Fibroblast of lung (primary cell): ENCODE results near the gene CAPNS2. TPM values are rescaled to one million over a fixed set of nuclear protein-coding genes. Genes with fewer than 3 reads are reported as not detected.

Source experiments
- DNase-seq, 2 donors: peaks; one replicate each; pipeline versions ENCODE4 v3.0.0 to v3.0.0-alpha.2; 2010; ENCODE audit warnings: low read depth in 2 of 2
- H2AFZ ChIP-seq: 2 replicates; pipeline ENCODE4 v1.5.1; 2012; ENCODE audit warnings: low read length, control low read depth, inconsistent platforms
- H3K27ac ChIP-seq: 2 replicates; pipeline ENCODE4 v1.5.1; 2011; ENCODE audit warnings: low read length, control low read depth; ENCODE audit not compliant: insufficient read depth
- H3K27me3 ChIP-seq: 2 replicates; pipeline ENCODE4 v1.5.1; 2011; ENCODE audit warnings: mild to moderate bottlenecking, low read length; ENCODE audit not compliant: control insufficient read depth, insufficient read depth
- H3K36me3 ChIP-seq: 2 replicates; pipeline ENCODE4 v1.5.1; 2011; ENCODE audit warnings: low read length; ENCODE audit not compliant: control insufficient read depth, insufficient read depth
- H3K4me1 ChIP-seq: 2 replicates; pipeline ENCODE4 v1.5.1; 2011; ENCODE audit warnings: low read length; ENCODE audit not compliant: control insufficient read depth, insufficient read depth; ENCODE audit errors: extremely low read depth
- H3K4me2 ChIP-seq: 2 replicates; pipeline ENCODE4 v1.5.1; 2011; ENCODE audit warnings: low read length, control low read depth; ENCODE audit not compliant: insufficient read depth; ENCODE audit errors: extremely low read depth
- H3K4me3 ChIP-seq, 4 experiments: fragments of 200-600 bp in 1 of 4; sonication (generic) in 1 of 4; replicated peaks in 1 of 4; 2 replicates each; pipeline ENCODE4 v1.5.1; 2011 to 2016; ENCODE audit warnings: low read length in 4 of 4, low read depth in 3 of 4, mild to moderate bottlenecking in 3 of 4, control low read depth in 2 of 4, inconsistent platforms in 1 of 4, mixed read lengths in 1 of 4; ENCODE audit not compliant: insufficient read depth in 1 of 4; ENCODE audit errors: control extremely low read depth in 1 of 4
- H3K79me2 ChIP-seq: 2 replicates; pipeline ENCODE4 v1.5.1; 2012; ENCODE audit warnings: mild to moderate bottlenecking, low read length, inconsistent platforms; ENCODE audit not compliant: control insufficient read depth, insufficient read depth
- H3K9ac ChIP-seq: 2 replicates; pipeline ENCODE4 v1.5.1; 2011; ENCODE audit warnings: mild to moderate bottlenecking, low read length, control low read depth; ENCODE audit not compliant: insufficient read depth
- H3K9me3 ChIP-seq: 2 replicates; pipeline ENCODE4 v1.5.1; 2012; ENCODE audit warnings: low read depth, low read length; ENCODE audit not compliant: control insufficient read depth, insufficient read depth
- H4K20me1 ChIP-seq: 2 replicates; pipeline ENCODE4 v1.5.1; 2011; ENCODE audit warnings: low read length; ENCODE audit not compliant: control insufficient read depth, insufficient read depth; ENCODE audit errors: extremely low read depth
- CTCF ChIP-seq, 2 donors: IDR thresholded peaks in 1 of 2; conservative IDR thresholded peaks in 1 of 2; 1 replicate in 1 of 2; 2 replicates in 1 of 2; pipeline ENCODE4 v1.5.1; 2011 to 2012; ENCODE audit warnings: low read length in 2 of 2, control low read depth in 1 of 2, inconsistent platforms in 1 of 2, low read depth in 1 of 2, mild to moderate bottlenecking in 1 of 2
- EZH2 ChIP-seq: IDR thresholded peaks from 2 replicates; pipeline ENCODE4 v1.5.1; 2012; ENCODE audit warnings: low read length, control low read depth, mild to moderate bottlenecking; ENCODE audit errors: missing control alignments
- polyA plus RNA-seq, 2 donors: library from polyadenylated mRNA; depleted of rRNA in 1 of 2; stranded (reverse) in 1 of 2; unstranded in 1 of 2; fragments of >200 nt; gene quantifications; 2 replicates each; pipeline ENCODE4 v1.2.1, GENCODE V29; 2011 to 2012; ENCODE audit warnings: missing spikeins in 1 of 2
- total RNA-seq: library from RNA; depleted of rRNA; stranded (reverse); fragments of >200 nt; gene quantifications from 2 replicates; pipeline ENCODE4 v1.2.1, GENCODE V29; 2014

The CAPNS2 gene
- total and polyA plus RNA-seq, 2 donors (not counting 1 experiment from before 2014, with no cell fraction given), result 0.66 TPM; not detected in 1

- DNase-seq, result no peak
- Histone ChIP-seq H3K9ac (no peak overlapping the region), H3K4me2 (no peak overlapping the region), H3K4me1 (peaks cover 2% of the 10 kb centered on the region), H3K27ac (no peak overlapping the region), H3K4me3 (no peak overlapping the region), H3K36me3 (no peaks in the 10 kb centered on the region), H3K27me3 (no peaks in the 10 kb centered on the region), H3K9me3 (no peaks in the 10 kb centered on the region), H3K79me2 (no peaks in the 10 kb centered on the region), H4K20me1 (no peaks in the 10 kb centered on the region), H2AFZ (no peak overlapping the region)
- TF ChIP-seq CTCF (conservative IDR thresholded peaks at IDR 0.05 in 1 of 2, IDR thresholded peaks at IDR 0.05 in 1 of 2; ENCODE audit: low read depth in 1 of 2, low read length in 2 of 2) (no peak), EZH2 (no peak)
These were observed 1.4 kb upstream of the CAPNS2 start for GRCh38 chr16:55565086-55565485.

DNA sequence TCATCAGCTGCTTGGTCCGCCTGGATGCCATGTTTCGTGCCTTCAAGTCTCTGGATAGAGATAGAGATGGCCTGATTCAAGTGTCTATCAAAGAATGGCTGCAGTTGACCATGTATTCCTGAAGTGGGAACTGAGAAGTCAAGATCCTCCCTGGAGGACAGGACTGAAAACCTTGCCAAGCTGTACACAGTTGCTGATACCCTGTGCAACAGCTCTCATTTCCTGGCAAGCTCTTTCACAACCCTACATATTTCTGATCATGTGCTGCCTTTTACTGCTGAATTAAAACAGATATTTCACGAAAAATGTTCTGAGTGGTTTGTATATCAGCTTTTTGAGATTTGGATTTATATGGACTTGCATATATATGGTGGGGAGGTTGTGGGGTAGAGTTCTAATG is 898 bp downstream of the CAPNS2 start:
- peak in 1 of 2 donors; percentile 71 for DNase-seq
- TF ChIP-seq EZH2 (no peak), CTCF (conservative IDR thresholded peaks at IDR 0.05 in 1 of 2, IDR thresholded peaks at IDR 0.05 in 1 of 2; ENCODE audit: low read depth in 1 of 2, low read length in 2 of 2) (no peak)
- Histone ChIP-seq H4K20me1 (no peaks in the 10 kb centered on the region), H3K4me2 (no peak overlapping the region), H3K36me3 (no peaks in the 10 kb centered on the region), H3K27me3 (no peaks in the 10 kb centered on the region), H3K27ac (no peak overlapping the region), H3K79me2 (no peaks in the 10 kb centered on the region), H3K9ac (no peak overlapping the region), H3K9me3 (no peaks in the 10 kb centered on the region), H2AFZ (no peak overlapping the region), H3K4me1 (peaks cover 2% of the 10 kb centered on the region), H3K4me3 (no peak overlapping the region)

- H3K4me1 ChIP-seq, result peaks cover 2% of the 10 kb centered on the region
- no peak overlapping the region for H3K27ac ChIP-seq
- H3K4me3 ChIP-seq, result no peak overlapping the region
- H3K9ac ChIP-seq, result no peak overlapping the region
- no peaks in the 10 kb centered on the region for H3K9me3 ChIP-seq
- no peak overlapping the region for H2AFZ ChIP-seq
- H4K20me1 ChIP-seq, result no peaks in the 10 kb centered on the region
- H3K36me3 ChIP-seq, result no peaks in the 10 kb centered on the region
- H3K4me2 ChIP-seq, result no peak overlapping the region
- H3K79me2 ChIP-seq, result no peaks in the 10 kb centered on the region
- TF ChIP-seq CTCF (conservative IDR thresholded peaks at IDR 0.05 in 1 of 2, IDR thresholded peaks at IDR 0.05 in 1 of 2; ENCODE audit: low read depth in 1 of 2, low read length in 2 of 2) (no peak), EZH2 (no peak)
- no peaks in the 10 kb centered on the region for H3K27me3 ChIP-seq
- peak in 1 of 2 donors; percentile 25 for DNase-seq
These were observed 1.7 kb downstream of the CAPNS2 start for GRCh38 chr16:55568207-55568606.
